Endothelial cell of umbilical vein (primary cell): Measurements from ENCODE around the gene ITIH5. TPM values are rescaled to one million over a fixed set of nuclear protein-coding genes. Genes with fewer than 3 reads are reported as not detected.

Experiments
- BruUV-seq: library from RNA; stranded (reverse); fragments of 400-500 nt; replicated peaks from 2 replicates; lab custom pipeline; 2021; lab: Mats Ljungman, UMichigan
- CTCF ChIA-PET: fragments of 300-600, 350-600 bp; sonication (Branson Sonifier 250); formaldehyde crosslinking; loops from one replicate; lab custom pipeline; 2021; ENCODE audit warnings: antibody characterized with exemption, inconsistent platforms; lab: Charles Lee
- POLR2A ChIA-PET: fragments of 300-600, 350-600 bp; sonication (Branson Sonifier 250); formaldehyde crosslinking; loops from one replicate; lab custom pipeline; 2021; ENCODE audit warnings: antibody characterized with exemption, inconsistent platforms; lab: Charles Lee
- DNase-seq: peaks from one replicate; pipeline ENCODE4 v3.0.0-alpha.2; 2011; ENCODE audit warnings: low read depth, low spot score
- FAIRE-seq: peaks from 2 replicates; lab custom pipeline; 2011; peaks lifted over from hg19 to GRCh38; lab: Jason Lieb, UNC
- H2AFZ ChIP-seq: 2 replicates; pipeline ENCODE4 v1.6.0; 2012; ENCODE audit warnings: low read depth, low read length, control low read depth, inconsistent platforms
- H3K27ac ChIP-seq: 2 replicates; pipeline ENCODE4 v1.5.1; 2011; ENCODE audit warnings: low read depth, mild to moderate bottlenecking, control low read depth, low read length, moderate library complexity; ENCODE audit not compliant: insufficient read depth
- H3K27me3 ChIP-seq, 2 experiments: 2 replicates each; pipeline versions ENCODE4 v1.6.0 to v1.6.1; 2011; ENCODE audit warnings: low read length in 2 of 2, mixed read lengths in 1 of 2; ENCODE audit not compliant: control insufficient read depth in 2 of 2, insufficient read depth in 2 of 2
- H3K36me3 ChIP-seq, 2 experiments: 2 replicates in 1 of 2; 3 replicates in 1 of 2; pipeline ENCODE4 v1.5.1; 2011; ENCODE audit warnings: low read length in 2 of 2, mild to moderate bottlenecking in 1 of 2, moderate library complexity in 1 of 2; ENCODE audit not compliant: control insufficient read depth in 2 of 2, insufficient read depth in 2 of 2; ENCODE audit errors: extremely low read depth in 1 of 2
- H3K4me1 ChIP-seq: 3 replicates; pipeline ENCODE4 v1.5.1; 2011; ENCODE audit warnings: mild to moderate bottlenecking, low read length; ENCODE audit not compliant: control insufficient read depth, insufficient read depth; ENCODE audit errors: extremely low read depth
- H3K4me2 ChIP-seq: 2 replicates; pipeline ENCODE4 v1.6.1; 2011; ENCODE audit warnings: low read length, control low read depth, mixed read lengths; ENCODE audit not compliant: insufficient read depth
- H3K4me3 ChIP-seq, 3 experiments: fragments of 200-600 bp in 1 of 3; sonication (generic), shearing (Covaris generic) in 1 of 3; replicated peaks in 1 of 3; 2 replicates each; pipeline ENCODE4 v1.5.1; 2011 to 2016; ENCODE audit warnings: control low read depth in 3 of 3, low read length in 3 of 3, mild to moderate bottlenecking in 2 of 3, inconsistent platforms in 1 of 3, low read depth in 1 of 3, moderate library complexity in 1 of 3; ENCODE audit not compliant: insufficient read depth in 1 of 3
- H3K79me2 ChIP-seq: 2 replicates; pipeline ENCODE4 v1.6.0; 2012; ENCODE audit warnings: low read length, inconsistent platforms; ENCODE audit not compliant: control insufficient read depth, insufficient read depth
- H3K9ac ChIP-seq: replicated peaks from 2 replicates; pipeline ENCODE3; 2011; ENCODE audit warnings: low read length, control low read depth; ENCODE audit not compliant: insufficient read depth; ENCODE audit errors: extremely low read depth
- H3K9me1 ChIP-seq: replicated peaks from 3 replicates; pipeline ENCODE4 v1.6.0; 2011; ENCODE audit warnings: mild to moderate bottlenecking, low read length; ENCODE audit not compliant: control insufficient read depth, insufficient read depth; ENCODE audit errors: extremely low read depth
- H3K9me3 ChIP-seq: replicated peaks from 2 replicates; pipeline ENCODE4 v1.5.1; 2012; ENCODE audit warnings: low read length, inconsistent platforms; ENCODE audit not compliant: control insufficient read depth, insufficient read depth
- H4K20me1 ChIP-seq: replicated peaks from 2 replicates; pipeline ENCODE3; 2011; ENCODE audit warnings: mild to moderate bottlenecking, low read length; ENCODE audit not compliant: control insufficient read depth, insufficient read depth; ENCODE audit errors: extremely low read depth
- EZH2 ChIP-seq: IDR thresholded peaks from 2 replicates; pipeline ENCODE4 v1.6.1; 2012; ENCODE audit warnings: borderline replicate concordance, low read depth, mild to moderate bottlenecking, moderate library complexity, low read length, inconsistent platforms; ENCODE audit not compliant: severe bottlenecking
- FOS ChIP-seq: IDR thresholded peaks from 2 replicates; pipeline ENCODE4 v1.6.1; 2011; ENCODE audit warnings: mild to moderate bottlenecking, low read length, moderate library complexity, borderline replicate concordance; ENCODE audit not compliant: insufficient read depth
- GATA2 ChIP-seq: IDR thresholded peaks from 2 replicates; pipeline ENCODE4 v1.7.0; 2011; ENCODE audit warnings: low read depth, mild to moderate bottlenecking, moderate library complexity, mixed read lengths, low read length; ENCODE audit not compliant: insufficient read length, insufficient read depth
- JUN ChIP-seq: IDR thresholded peaks from 2 replicates; pipeline ENCODE4 v1.6.1; 2011; ENCODE audit warnings: borderline replicate concordance, low read depth; ENCODE audit not compliant: insufficient read length, insufficient read depth
- MYC ChIP-seq: IDR thresholded peaks from one replicate; pipeline ENCODE4 v1.6.1; 2011; ENCODE audit warnings: mild to moderate bottlenecking, low read depth, low read length
- POLR2A ChIP-seq: IDR thresholded peaks from 2 replicates; pipeline ENCODE4 v1.6.1; 2012; ENCODE audit warnings: low read depth, mild to moderate bottlenecking, control low read depth, low read length
- POLR2AphosphoS5 ChIP-seq: IDR thresholded peaks from 2 replicates; pipeline ENCODE4 v1.6.1; 2012; ENCODE audit warnings: low read depth, mild to moderate bottlenecking, control low read depth, low read length, moderate library complexity; ENCODE audit not compliant: insufficient read depth
- dilution Hi-C: fragments of 300-500 bp; cut with MboI; formaldehyde crosslinking; loops from one replicate; pipeline ENCODE4 v1.15.0; 2019; ENCODE audit warnings: low sequenced_read_pairs; ENCODE audit not compliant: extremely low pct_ligation_motif_present
- intact Hi-C: fragments of 100-400 bp; cut with micrococcal nuclease; formaldehyde crosslinking; loops from one replicate; pipeline ENCODE4 v1.10.0; 2022
- polyA plus RNA-seq, 4 experiments: library from polyadenylated mRNA; depleted of rRNA in 3 of 4; stranded (reverse) in 3 of 4; unstranded in 1 of 4; fragments of >200 nt; gene quantifications; 2 replicates each; pipeline versions ENCODE4 v1.2.1 to v1.2.3, GENCODE V29; 2011 to 2012; ENCODE audit warnings: missing spikeins in 1 of 4
- total RNA-seq: library from RNA; stranded (reverse); gene quantifications from 2 replicates; pipeline ENCODE4 v1.2.3, GENCODE V29; 2021
- TF ChIP-seq, protein P1 (sequence below): IDR thresholded peaks from 2 replicates; pipeline ENCODE4 v1.6.1; 2011; ENCODE audit not compliant: insufficient read depth, insufficient read length
- TF ChIP-seq, protein P2 (sequence below), 2 donors: IDR thresholded peaks; 1 replicate in 1 of 2; 2 replicates in 1 of 2; pipeline ENCODE4 v1.5.1; 2011; ENCODE audit warnings: low read length in 2 of 2, mild to moderate bottlenecking in 2 of 2, moderate library complexity in 2 of 2, control low read depth in 1 of 2, inconsistent platforms in 1 of 2, low read depth in 1 of 2; ENCODE audit not compliant: insufficient read depth in 1 of 2; ENCODE audit errors: extremely low read depth in 1 of 2

ITIH5 gene
- total and polyA plus RNA-seq, 2 donors (not counting 3 experiments of a cell fraction or from before 2014, with no cell fraction given): not detected

DNA sequence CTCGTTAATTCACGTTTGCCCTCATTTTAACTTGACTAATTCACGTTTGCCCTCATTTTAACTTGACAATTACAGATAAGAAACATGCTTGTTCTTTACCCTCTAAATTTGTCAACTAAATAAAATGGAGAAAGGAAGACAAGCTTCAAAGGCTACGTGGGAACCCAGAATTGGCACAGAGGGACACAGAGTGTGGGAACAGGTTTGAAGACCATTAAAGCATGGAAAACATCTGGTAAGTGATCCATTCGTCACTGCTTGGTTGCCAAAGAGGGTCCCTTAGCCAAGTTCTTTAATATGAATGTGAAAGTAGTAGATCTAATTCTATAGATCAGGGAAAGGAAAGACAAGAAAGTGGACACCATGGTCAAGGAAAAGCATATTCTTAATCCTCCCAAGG lies 57.2 kb downstream of the ITIH5 start:
- TF ChIP-seq, protein P1, sequence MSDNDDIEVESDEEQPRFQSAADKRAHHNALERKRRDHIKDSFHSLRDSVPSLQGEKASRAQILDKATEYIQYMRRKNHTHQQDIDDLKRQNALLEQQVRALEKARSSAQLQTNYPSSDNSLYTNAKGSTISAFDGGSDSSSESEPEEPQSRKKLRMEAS: no peak
- TF ChIP-seq, protein P2, sequence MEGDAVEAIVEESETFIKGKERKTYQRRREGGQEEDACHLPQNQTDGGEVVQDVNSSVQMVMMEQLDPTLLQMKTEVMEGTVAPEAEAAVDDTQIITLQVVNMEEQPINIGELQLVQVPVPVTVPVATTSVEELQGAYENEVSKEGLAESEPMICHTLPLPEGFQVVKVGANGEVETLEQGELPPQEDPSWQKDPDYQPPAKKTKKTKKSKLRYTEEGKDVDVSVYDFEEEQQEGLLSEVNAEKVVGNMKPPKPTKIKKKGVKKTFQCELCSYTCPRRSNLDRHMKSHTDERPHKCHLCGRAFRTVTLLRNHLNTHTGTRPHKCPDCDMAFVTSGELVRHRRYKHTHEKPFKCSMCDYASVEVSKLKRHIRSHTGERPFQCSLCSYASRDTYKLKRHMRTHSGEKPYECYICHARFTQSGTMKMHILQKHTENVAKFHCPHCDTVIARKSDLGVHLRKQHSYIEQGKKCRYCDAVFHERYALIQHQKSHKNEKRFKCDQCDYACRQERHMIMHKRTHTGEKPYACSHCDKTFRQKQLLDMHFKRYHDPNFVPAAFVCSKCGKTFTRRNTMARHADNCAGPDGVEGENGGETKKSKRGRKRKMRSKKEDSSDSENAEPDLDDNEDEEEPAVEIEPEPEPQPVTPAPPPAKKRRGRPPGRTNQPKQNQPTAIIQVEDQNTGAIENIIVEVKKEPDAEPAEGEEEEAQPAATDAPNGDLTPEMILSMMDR (IDR thresholded peaks at IDR 0.05; ENCODE audit: extremely low read depth in 1 of 2, insufficient read depth in 1 of 2, low read depth in 1 of 2, low read length in 2 of 2): no peak
- TF ChIP-seq POLR2AphosphoS5 (no peak), GATA2 (no peak), FOS (no peak), EZH2 (no peak), POLR2A (no peak), JUN (no peak), MYC (no peak)
- CTCF ChIA-PET: interaction anchor here (0.6 kb wide), 1 partner anchor 1619 kb away, joined by 3 read pairs; no protein-coding TSS in a partner anchor
- Histone ChIP-seq H2AFZ (no peak overlapping the region), H3K27me3 (no peaks in the 10 kb centered on the region), H3K36me3 (no peaks in the 10 kb centered on the region), H3K4me1 (no peaks in the 10 kb centered on the region), H3K9me1 (no peaks in the 10 kb centered on the region), H4K20me1 (no peaks in the 10 kb centered on the region), H3K79me2 (no peaks in the 10 kb centered on the region), H3K9ac (no peak overlapping the region), H3K9me3 (no peaks in the 10 kb centered on the region), H3K27ac (no peak overlapping the region), H3K4me2 (no peak overlapping the region), H3K4me3 (no peak overlapping the region)
- DNase-seq (no peak), FAIRE-seq (no peak)
- no TSS peak for BruUV-seq
- POLR2A ChIA-PET: no interaction called here
- dilution Hi-C loops (no loop called here), intact Hi-C loops (no loop called here)
